ENCODE results near the gene FGD1. TPM values are rescaled to one million over a fixed set of nuclear protein-coding genes. Genes with fewer than 3 reads are reported as not detected.

The FGD1 gene
- total RNA-seq, 3 donors from 2014 or later (not counting 1 experiment from before 2014, with no cell fraction given) = 0.07 TPM; not detected in 2

GRCh38 chrX:54484666-54485065, 11.4 kb downstream of the FGD1 start:
- H3K4me3 Mint-ChIP-seq = no peak overlapping the region
- Histone ChIP-seq H3K27ac (ENCODE audit: low read length) (no peak overlapping the region), H3K9me3 (ENCODE audit: control insufficient read depth, insufficient read depth, low read length) (no peaks in the 10 kb centered on the region), H3K27me3 (ENCODE audit: control insufficient read depth, insufficient read depth, low read length) (no peaks in the 10 kb centered on the region), H3K36me3 (ENCODE audit: control insufficient read depth, insufficient read depth, low read length) (no peaks in the 10 kb centered on the region), H3K4me3 (ENCODE audit: low read length) (no peak overlapping the region), H3K4me1 (ENCODE audit: control insufficient read depth, insufficient read depth, low read length) (no peaks in the 10 kb centered on the region)
- TF ChIP-seq CTCF (IDR thresholded peaks at IDR 0.05) = no peak
- peaks cover 7 to 10% of the 10 kb centered on the region in 2 donors for H3K27me3 Mint-ChIP-seq (ENCODE audit: low read depth in 2 of 2)
- H3K36me3 Mint-ChIP-seq = no peaks in the 10 kb centered on the region
- no peak overlapping the region for H3K27ac Mint-ChIP-seq
- DNase-seq (no peak), ATAC-seq (no peak)
- intact Hi-C loops (cut with micrococcal nuclease) = no loop called here
- WGBS (ENCODE audit: insufficient coverage) = 64% methylated on average over 3 of the region's 3 CpGs
- H3K9me3 Mint-ChIP-seq = no peaks in the 10 kb centered on the region
- H3K4me1 Mint-ChIP-seq = no peaks in the 10 kb centered on the region

- no peak overlapping the region for H3K4me3 ChIP-seq (ENCODE audit: low read length)
- H3K9me3 Mint-ChIP-seq = no peaks in the 10 kb centered on the region
- H3K4me1 ChIP-seq (ENCODE audit: control insufficient read depth, insufficient read depth, low read length) = no peaks in the 10 kb centered on the region
- intact Hi-C loops (cut with micrococcal nuclease) = no loop called here
- no peak overlapping the region for H3K27ac Mint-ChIP-seq
- no peak for TF ChIP-seq CTCF (IDR thresholded peaks at IDR 0.05)
- no peak overlapping the region for H3K27ac ChIP-seq (ENCODE audit: low read length)
- H3K4me1 Mint-ChIP-seq = no peaks in the 10 kb centered on the region
- WGBS (ENCODE audit: insufficient coverage) = 96% methylated on average over 8 of the region's 9 CpGs
- DNase-seq (no peak), ATAC-seq (no peak)
- no peaks in the 10 kb centered on the region for H3K36me3 ChIP-seq (ENCODE audit: control insufficient read depth, insufficient read depth, low read length)
- no peaks in the 10 kb centered on the region for H3K27me3 ChIP-seq (ENCODE audit: control insufficient read depth, insufficient read depth, low read length)
- no peaks in the 10 kb centered on the region for H3K36me3 Mint-ChIP-seq
- H3K27me3 Mint-ChIP-seq (ENCODE audit: low read depth in 2 of 2) = peaks cover 7 to 10% of the 10 kb centered on the region in 2 donors
- H3K4me3 Mint-ChIP-seq = no peak overlapping the region
- no peaks in the 10 kb centered on the region for H3K9me3 ChIP-seq (ENCODE audit: control insufficient read depth, insufficient read depth, low read length)
These were observed 12.1 kb downstream of the FGD1 start for GRCh38 chrX:54483946-54484345.

GRCh38 chrX:54482839-54483593, 13.0 kb downstream of the FGD1 start:
- no peaks in the 10 kb centered on the region for H3K4me1 ChIP-seq (ENCODE audit: control insufficient read depth, insufficient read depth, low read length)
- DNase-seq (no peak), ATAC-seq (no peak)
- Mint-ChIP-seq H3K9me3 (no peaks in the 10 kb centered on the region), H3K4me3 (no peak overlapping the region), H3K27ac (no peak overlapping the region), H3K36me3 (no peaks in the 10 kb centered on the region), H3K4me1 (no peaks in the 10 kb centered on the region), H3K27me3 (ENCODE audit: low read depth in 2 of 2) (peaks cover 7 to 10% of the 10 kb centered on the region in 2 donors)
- no peaks in the 10 kb centered on the region for H3K27me3 ChIP-seq (ENCODE audit: control insufficient read depth, insufficient read depth, low read length)
- intact Hi-C loops (cut with micrococcal nuclease) = no loop called here
- no peak for TF ChIP-seq CTCF (IDR thresholded peaks at IDR 0.05)
- H3K27ac ChIP-seq (ENCODE audit: low read length) = no peak overlapping the region
- no peak overlapping the region for H3K4me3 ChIP-seq (ENCODE audit: low read length)
- WGBS (ENCODE audit: insufficient coverage) = 90% methylated on average over 16 of the region's 21 CpGs
- no peaks in the 10 kb centered on the region for H3K36me3 ChIP-seq (ENCODE audit: control insufficient read depth, insufficient read depth, low read length)
- no peaks in the 10 kb centered on the region for H3K9me3 ChIP-seq (ENCODE audit: control insufficient read depth, insufficient read depth, low read length)

Measured in natural killer cell (primary cell).